NCI-H226 (cell line): ENCODE measurements around the gene RSPH3.

Experiments used
- DNase-seq: peaks from one replicate; pipeline ENCODE4 v3.0.0-alpha.2; 2015

The RSPH3 gene

GRCh38 chr6:158933079-158933595 lies 66.9 kb downstream of the RSPH3 start:
- no peak for DNase-seq

GRCh38 chr6:158928068-158928467 lies 71.9 kb downstream of the RSPH3 start:
- DNase-seq: no peak

DNA sequence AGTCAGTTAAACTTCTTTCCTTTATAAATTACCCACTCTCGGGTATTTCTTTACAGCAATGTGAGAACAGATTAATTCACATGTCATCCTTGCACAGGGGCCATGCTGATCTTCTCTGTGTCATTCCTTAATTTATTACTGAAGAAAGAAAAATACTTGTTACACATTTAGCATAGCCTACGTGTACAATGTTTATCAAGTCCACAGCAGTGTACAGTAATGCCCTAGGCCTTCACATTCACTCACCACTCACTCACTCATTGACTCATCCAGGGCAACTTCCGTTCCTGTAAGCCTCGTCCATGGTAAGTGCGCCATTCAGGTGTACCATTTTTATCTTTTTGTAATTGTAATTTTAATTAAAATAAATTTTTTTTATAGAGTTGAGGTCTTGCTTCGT lies 73.6 kb downstream of the RSPH3 start:
- peak; percentile 88 for DNase-seq

DNA sequence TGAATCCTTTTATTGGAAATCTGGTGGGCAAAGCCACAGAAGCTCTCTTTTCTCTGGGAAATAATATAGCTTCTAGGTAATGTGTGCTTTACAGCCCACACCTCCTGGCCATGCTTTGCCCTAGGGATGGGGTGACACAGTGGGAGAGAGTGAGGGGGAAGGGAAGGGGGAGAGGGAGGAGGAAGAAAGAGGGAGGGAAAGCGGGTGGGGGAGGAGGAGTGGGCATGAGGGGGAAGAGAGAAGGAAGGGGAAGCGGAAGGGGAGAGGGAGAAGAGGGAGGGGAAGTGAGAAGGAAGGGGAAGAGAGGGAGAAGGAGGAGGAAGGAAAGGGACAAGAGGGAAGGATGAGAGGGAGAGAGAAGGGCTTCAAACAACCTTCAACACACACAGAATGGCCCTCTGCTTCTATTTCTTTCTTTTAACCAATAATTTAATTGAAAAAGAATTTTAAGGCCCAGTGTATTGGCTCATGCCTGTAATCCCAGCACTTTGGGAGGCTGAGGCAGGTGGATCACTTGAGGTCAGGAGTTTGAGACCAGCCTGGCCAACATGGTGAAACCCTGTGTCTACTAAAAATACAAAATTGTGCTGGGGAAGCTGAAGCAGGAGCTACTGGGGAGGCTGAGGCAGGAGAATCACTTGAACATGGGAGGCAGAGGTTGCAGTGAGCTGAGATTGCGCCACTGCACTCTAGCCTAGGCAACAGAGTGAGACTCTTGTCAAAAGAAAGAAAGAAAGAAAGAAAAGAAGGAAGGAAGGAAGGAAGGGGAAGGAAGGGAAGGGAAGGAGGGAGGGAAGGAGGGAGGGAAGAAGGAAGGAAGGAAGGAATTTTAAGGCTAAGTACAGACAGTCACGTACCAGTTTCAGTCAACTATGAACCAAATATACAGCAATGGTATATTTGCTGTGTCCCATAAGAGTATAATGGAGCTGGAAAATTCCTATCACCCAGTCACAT lies 75.2 kb downstream of the RSPH3 start:
- no peak for DNase-seq

DNA sequence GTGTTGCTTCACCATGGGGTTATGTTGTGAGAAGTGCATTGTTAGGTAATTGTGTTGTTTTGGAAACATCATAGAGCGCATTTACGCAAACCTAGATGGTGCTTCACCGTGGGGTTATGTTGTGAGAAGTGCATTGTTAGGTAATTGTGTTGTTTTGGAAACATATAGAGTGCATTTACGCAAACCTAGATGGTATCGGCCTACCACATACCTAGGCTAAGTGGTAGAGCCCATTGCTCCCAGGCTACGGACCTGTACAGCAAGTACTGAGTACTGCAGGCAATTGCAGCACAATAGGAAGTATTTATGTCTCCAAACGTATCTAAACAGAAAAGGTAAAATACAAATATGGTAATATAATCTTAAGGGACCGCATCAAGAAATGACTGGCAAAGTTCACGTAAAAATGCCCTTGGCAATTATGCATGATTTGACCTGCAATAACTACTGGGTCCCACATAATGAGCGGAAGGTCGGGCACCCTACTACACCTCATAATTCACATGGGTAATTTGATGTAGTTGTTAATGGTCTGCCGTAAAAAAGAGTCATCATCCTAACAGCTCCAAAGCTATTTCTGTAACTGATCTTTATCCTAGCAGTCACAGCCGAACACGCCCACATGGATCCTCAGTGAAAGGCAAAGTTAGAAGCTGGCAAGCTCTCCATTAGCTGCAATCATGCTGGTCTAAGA lies 76.0 kb downstream of the RSPH3 start:
- DNase-seq: no peak
